ENCODE data around the gene GEMIN8.

- TF ChIP-seq ELK1 (IDR thresholded peaks at IDR 0.05; ENCODE audit: low read depth, low read length) (no peak), BCL3 (IDR thresholded peaks at IDR 0.05) (no peak), POLR2AphosphoS2 (conservative IDR thresholded peaks at IDR 0.05; ENCODE audit: low read length) (no peak), SMC3 (IDR thresholded peaks at IDR 0.05) (no peak), MAX (IDR thresholded peaks at IDR 0.05) (no peak), EHF (CRISPR knock-in tag; IDR thresholded peaks at IDR 0.05) (no peak), ZSCAN20 (CRISPR knock-in tag; IDR thresholded peaks at IDR 0.05) (no peak), CEBPB (IDR thresholded peaks at IDR 0.05) (no peak)
- TF ChIP-seq, protein P1, sequence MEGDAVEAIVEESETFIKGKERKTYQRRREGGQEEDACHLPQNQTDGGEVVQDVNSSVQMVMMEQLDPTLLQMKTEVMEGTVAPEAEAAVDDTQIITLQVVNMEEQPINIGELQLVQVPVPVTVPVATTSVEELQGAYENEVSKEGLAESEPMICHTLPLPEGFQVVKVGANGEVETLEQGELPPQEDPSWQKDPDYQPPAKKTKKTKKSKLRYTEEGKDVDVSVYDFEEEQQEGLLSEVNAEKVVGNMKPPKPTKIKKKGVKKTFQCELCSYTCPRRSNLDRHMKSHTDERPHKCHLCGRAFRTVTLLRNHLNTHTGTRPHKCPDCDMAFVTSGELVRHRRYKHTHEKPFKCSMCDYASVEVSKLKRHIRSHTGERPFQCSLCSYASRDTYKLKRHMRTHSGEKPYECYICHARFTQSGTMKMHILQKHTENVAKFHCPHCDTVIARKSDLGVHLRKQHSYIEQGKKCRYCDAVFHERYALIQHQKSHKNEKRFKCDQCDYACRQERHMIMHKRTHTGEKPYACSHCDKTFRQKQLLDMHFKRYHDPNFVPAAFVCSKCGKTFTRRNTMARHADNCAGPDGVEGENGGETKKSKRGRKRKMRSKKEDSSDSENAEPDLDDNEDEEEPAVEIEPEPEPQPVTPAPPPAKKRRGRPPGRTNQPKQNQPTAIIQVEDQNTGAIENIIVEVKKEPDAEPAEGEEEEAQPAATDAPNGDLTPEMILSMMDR (IDR thresholded peaks at IDR 0.05), result no peak
- TF ChIP-seq, protein P2, sequence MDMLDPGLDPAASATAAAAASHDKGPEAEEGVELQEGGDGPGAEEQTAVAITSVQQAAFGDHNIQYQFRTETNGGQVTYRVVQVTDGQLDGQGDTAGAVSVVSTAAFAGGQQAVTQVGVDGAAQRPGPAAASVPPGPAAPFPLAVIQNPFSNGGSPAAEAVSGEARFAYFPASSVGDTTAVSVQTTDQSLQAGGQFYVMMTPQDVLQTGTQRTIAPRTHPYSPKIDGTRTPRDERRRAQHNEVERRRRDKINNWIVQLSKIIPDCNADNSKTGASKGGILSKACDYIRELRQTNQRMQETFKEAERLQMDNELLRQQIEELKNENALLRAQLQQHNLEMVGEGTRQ (IDR thresholded peaks at IDR 0.05), result no peak
Measured at GRCh38 chrX:14073071-14073470, 43.4 kb upstream of the GEMIN8 start.
